Stimulated activated CD8-positive, alpha-beta memory T cell treated with anti-CD3 and anti-CD28 coated beads, Interleukin-4, amount 100 ng/mL, for 1 hour (primary cell): ENCODE results near the gene TBC1D8.

Experiments
- DNase-seq, 2 donors: peaks; one replicate each; pipeline ENCODE4 v3.0.0-alpha.2; 2020; ENCODE audit warnings: low read depth in 2 of 2, low spot score in 1 of 2

Gene TBC1D8

DNA sequence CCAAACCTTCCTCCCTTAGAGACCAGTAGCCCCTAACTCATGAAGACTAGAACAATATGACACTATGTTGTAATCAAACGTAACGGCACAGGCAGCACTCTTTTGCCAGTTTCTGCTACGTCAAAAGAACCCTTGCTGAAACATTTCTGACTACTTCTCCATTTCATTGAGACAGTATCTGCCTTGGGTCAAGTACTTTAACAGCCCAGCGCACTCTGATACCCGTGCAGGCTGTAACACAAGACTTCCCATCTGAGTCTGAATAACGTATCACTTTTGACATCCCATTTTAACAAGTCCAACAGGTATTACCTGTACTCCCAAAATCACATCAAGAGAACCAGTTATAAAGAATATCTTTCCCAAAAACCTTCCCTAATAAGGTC is 38.4 kb downstream of the TBC1D8 start:
- DNase-seq = no peak

DNA sequence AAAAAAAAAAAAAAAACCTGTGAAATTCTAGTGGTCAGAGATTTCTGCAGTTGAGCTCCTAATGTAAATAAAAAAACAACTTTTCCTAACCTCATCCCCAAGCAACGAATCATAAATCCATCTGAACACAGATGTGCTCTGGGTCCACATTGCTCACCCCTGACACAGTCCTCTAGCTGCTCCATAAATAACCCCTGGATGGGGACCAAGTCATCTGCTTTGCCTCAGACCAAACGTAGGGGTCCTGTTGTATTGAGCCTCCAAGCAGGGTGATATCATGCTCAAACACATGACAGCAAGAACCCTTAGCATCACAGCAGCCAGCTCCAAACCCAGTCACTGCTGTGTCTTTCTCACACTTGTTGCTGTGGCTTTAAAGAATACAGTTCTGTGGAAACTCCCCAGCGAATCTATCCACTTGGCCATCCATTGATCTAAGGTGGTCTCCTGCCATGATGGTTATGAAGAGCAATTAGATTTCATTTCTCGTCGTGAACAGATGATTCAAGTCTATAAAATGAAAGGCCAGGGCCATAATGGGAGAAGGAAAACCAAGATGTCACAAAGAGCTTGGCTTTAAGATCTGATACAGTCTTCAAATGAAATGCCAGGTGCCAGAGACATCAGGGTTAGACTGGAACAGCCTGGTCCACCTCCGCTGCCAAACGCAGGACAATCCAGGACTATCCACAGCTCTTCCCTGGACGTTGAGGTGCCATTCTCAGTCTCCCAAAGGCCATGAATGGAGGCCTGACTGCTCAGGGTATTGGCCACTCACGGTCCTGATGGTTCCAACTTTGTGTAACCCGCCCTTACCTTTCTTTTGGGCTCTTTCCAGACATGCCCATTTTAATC is 39.0 kb downstream of the TBC1D8 start:
- no peak for DNase-seq

DNA sequence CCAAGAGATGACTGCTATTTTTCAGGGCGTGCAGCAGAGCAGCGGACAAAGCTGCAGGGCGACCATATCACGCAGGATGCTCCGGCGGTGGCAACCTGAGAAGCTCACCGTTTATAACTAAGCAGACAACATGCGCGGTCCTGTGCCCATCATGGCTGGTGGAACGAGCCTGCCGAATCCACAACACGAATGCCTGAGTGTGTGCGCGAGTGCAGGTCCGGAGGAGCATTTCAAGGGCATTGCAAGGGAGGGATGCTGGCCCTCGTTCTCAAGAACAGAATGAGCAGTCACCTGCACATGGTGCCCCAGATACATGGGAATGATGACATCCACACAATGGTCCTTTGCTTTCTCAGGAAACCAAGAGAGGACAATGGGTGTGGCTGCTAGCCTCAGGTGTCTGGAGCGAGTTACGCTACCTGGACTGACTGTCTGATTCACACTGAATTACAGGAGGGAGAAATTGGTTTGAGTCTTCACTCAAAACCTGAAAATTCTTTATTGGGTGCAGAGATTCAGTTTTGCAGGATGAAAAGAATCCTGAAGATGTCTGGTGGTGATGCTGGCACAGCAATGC is 39.8 kb downstream of the TBC1D8 start:
- no peak for DNase-seq

DNA sequence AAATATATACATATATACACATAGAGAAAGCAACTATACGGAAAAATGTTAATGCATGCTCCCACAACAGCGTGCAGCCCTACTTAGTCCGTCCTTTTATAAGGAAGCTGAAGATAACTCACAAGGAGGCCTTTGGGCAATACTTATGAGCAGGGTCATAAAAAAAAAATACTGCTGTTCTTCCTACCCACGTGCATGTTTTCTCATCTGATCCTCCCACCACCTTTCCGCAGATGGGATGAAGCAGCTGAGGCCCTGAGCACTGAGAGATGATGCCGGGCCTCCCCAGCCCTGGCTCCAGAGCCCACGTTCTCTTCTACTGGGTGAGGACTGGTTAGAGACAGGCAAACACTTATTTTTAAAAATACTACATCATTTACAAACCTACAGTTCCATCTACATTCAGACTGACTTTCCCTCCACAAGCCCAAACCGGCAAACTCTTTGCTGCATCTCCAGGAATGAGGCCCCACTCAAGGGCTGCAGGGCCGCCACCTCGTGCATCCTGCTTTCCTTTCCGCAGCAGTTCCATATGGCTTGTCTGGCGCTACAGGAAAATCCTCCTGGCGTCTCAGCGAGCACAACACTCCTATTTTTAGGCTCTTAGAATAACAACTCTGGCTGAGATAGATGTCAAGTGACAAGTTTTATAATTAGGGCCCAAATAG is 41.6 kb downstream of the TBC1D8 start:
- no peak for DNase-seq

DNA sequence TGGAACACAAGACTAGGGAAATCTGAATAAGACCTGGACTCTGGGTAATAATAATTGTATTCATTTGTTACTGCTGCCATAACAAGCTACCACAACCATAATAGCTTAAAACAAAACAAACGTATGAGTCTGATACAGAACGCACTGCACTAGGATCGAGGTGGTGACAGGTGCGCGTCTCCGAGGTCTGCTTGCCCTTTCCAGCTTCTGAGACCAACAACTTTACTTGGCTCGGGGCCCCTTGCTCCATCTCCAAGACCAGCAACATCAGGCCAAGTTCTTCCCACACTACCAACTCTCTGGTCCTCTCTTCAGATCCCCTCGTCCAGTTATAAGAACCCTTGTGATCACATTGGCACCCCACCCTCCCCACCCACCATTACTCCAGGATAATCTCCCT is 42.8 kb downstream of the TBC1D8 start:
- no peak for DNase-seq

DNA sequence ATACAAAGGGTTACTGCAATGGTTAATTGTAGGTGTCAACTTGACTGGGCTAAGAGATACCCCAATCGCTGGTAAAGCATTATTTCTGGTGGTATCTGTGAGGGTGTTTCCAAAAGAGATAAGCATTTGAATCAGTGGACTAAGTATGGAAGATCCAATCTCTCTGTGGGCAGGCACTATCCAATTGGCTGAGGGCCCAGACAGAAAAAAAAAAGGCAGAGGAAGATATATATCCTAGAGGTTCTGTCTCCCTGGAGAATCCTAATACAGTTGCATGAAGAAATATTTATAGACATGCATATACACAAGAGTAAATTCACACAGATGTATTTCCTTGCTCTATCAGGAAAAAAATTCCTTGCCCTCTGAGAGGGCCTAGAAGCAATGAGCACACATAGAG is 43.9 kb downstream of the TBC1D8 start:
- DNase-seq = no peak

DNA sequence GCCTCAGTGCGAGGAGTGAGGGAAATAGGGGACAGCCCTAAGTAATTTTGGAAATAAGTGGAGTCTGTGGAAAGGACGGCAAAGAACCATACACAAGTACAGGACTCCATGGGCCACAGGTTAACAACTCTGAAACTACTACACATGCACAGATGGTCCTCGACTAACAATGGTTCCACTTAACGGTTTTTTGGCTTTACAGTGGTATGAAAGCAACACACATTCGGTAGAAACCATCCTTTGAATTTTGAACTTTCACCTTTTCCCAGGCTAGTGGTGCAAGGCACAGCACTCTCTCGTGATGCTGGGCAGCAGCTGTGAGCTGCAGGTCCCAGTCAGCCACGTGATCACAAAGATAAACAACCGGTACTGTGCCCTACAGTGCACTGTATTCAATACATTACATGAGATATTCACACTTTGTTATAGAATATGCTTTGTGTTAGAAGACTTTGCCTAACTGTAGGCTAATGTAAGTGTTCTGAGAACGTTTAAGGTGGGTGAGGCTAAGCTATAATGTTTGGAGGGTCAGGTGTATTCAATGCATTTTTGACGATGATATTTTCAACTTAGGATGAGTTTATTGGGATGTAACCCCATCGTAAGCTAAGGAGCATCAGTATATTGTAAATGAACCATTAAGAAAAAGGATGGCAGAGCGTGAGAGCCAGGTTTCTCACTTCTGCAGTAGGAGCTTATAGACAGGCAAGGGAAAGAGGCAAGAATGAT is 44.6 kb downstream of the TBC1D8 start:
- DNase-seq = no peak

DNA sequence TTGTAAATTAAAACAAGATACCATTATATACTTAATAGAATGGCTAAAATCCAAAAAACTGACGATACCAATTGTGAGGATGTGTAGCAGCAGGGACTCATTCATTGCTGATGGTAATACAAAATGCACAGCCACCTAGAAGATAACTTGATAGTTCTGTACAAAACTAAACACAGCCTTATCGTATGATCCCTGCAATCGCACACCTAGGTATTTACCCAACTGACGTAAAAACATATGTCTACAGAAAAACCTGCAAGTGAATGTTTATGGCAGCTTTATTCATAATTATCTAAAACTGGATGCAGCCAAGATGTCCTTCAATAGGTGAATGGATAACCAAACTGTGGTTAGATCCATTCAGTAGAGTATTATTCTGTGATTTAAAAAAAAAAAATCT is 45.5 kb downstream of the TBC1D8 start:
- no peak for DNase-seq

DNA sequence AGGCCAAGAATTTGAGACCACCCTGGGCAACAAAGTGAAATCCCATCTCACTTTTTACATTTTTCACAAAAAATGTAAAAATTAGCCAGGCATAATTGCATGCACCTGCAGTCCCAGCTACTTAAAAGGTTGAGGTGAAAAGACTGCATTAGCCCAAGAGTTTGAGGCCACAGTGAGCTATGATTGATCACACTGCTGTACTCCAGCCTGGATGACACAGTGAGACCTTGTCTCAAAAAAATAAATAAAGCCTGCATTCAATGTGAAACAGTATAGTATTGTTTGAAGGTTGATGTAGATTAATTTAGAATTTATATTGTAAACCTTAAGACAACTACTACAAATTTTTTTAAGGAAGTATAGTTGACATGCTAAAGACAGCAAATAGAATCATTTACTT is 53.5 kb downstream of the TBC1D8 start:
- no peak for DNase-seq

DNA sequence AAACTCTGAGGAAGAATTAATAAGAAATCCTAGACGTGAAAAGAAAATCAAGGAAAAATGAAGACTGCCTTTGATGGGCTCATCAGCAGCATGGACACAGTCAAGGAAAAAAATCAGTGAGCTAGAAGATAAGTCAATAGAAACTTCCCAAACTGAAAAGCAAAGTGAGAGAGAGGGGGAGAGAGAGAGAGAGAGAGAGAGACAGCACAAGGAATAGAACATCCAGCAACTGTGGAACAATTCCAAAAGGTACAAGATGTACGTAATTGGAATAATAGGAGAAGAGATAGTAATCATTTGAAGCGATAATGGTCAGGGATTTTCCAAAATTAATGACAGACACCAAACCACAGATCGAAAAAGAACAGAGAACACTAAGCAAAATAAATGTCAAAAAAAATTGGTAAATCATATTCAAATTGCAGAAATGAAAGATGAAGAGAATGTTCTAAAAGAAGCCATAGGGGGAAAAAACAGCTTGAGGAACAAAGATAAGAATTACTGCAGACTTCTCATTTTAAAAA is 54.5 kb downstream of the TBC1D8 start:
- DNase-seq = no peak

DNA sequence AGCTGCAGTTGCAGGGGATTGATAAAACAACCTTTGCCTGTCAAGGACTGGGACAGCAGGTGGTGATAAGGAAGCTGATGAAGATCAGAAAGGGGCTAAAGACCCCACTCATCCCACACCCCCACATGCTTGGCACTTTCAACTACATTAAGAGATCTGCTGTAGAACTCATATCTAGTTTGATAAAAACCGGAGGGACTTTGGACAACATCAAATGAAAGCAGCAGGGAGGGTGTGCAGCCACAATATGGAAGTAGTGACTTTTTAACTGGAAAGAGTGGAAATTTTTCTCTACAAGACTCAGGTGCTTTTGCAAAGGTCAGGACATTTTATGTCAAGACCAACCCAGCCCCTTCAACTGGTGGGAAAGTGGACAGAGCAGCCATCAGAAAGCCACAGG is 56.8 kb downstream of the TBC1D8 start:
- DNase-seq = no peak

DNA sequence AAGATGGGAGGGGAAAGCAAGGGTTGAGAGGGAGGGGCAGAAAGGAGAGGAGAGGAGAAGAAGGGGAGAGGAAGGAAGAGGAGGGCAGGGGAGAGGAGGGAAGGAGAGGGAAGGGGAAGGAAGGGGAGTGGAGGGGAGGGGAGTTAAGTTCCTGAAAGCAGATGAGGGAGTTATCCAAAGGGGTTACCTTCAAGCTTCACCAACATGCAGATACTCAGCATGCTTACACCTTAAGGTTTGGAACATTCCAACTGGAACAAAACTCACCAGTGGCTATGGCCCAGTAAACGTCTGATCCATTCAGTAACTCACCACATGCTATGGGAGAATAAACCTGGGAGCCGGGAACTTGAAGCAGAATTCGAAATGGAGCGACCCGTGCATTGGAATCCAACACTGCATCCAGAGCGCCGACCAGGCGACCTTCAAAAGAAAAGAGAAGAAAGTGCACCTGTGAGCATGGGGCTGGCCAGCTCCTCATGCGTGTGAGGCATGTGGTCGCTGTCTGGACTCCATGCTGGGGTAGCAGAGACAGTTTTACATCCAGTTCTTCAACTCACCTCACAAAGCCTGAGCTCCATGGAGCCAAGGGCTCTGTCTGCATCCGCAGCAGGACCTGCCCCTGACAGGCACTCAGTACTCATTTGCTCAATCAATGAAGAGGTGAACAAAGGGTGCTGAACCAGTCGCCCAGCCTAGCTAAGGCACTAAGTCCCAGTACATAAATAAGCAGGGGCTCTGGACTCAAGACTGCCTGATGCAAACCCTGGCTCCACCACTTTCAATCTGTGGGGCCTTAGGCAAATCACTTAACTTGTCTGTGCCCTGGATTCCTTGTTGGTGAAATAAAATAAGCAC is 61.0 kb downstream of the TBC1D8 start:
- no peak for DNase-seq

DNA sequence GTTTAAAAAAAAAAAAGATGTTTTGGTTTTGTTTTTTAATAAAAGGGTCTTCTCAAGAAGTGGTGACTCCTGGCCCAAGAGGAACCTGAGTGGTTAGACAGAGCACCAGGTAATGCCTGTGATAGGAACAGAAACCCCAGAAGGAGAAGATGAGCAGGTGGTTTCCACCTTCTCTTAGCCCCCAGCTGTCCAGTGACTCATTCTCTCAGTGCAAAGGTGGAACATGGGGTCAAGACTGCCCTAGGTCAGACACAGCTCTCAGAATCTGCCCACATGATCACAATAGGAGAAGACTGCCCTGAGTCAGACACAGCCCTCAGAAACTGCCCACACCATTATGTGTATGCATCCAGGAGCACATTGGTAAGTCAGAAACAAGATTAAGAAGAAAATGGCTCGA is 61.8 kb downstream of the TBC1D8 start:
- no peak for DNase-seq

DNA sequence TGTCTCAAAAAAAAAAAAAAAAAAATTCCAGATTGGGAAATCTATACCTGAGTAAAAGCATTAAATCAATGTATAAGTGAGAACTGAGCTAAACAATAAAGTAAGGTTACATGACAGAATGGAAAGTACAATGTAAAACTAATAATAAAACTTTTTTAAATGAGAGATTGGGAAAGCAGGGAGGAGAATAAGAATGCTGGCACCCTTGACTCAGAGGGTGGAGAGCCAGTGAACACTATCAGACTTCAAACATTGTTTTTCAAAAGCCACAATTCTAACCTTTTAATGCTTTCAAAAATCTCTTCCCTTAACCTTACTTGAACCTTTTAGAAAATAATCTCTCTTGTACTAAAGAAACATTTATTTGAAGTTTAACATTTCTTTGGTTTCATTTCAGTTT is 63.5 kb downstream of the TBC1D8 start:
- no peak for DNase-seq

DNA sequence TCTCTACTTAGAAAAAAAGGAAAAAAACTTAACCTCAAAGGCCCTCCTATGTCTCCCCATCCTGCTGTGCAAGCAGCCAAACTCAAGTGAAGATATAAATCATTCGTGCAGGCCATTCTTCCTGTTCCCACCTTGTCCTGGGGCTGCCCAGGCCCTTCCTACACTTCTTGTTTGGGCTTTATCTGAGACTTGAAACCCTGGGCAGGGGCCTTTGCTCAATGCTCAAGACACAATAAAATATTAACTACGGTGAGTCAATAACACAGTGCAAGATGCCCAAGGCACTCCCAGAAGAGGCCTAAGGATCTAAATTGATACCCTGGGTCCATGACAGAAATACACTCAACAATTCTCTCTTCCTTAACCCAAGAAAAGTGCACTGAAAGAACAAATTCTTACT is 67.6 kb downstream of the TBC1D8 start:
- DNase-seq = no peak

DNA sequence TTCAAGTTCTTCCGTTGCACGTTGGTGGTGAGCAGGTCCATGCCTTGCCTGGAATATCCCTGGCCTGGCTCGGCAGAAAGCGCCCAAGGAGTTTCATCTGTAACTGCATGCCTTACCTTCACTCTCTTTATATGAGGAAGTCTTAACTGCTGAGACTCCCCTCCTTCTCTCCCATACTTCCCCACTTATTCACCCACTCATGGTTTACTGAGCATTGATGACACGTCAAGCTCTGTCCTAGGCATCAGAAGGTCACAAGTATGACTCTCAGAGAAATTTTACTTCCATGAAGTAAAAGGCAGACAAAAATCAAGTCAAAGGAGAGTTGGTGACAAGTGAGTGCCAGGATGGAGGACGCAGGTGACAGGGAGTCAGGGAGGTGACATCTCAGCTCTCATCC is 68.2 kb downstream of the TBC1D8 start:
- DNase-seq = no peak

DNA sequence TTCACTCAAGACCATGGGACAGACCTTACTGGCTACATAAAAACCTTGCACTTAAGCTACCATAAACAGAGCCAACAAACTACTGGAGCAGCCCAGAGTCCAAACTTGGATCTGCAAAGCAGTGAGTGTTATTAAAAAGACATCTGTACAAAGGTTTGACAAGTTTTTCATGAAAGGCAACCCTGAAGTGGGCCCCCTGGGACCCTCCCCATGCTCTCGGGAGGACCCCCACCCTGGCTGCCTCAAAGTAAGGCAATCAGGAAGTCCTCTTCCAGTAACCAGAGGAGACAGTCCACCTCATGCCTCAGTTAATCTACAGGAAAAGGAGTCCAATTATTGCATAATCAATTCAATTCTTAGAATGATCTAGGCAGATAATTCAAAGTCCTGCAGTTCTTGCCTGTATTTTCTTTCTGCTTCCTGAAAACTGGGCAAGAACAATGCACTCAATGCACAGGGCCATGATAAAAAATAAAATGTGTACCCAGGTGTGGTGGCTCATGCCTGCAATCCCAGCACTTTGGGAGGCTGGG is 69.7 kb downstream of the TBC1D8 start:
- DNase-seq = no peak

DNA sequence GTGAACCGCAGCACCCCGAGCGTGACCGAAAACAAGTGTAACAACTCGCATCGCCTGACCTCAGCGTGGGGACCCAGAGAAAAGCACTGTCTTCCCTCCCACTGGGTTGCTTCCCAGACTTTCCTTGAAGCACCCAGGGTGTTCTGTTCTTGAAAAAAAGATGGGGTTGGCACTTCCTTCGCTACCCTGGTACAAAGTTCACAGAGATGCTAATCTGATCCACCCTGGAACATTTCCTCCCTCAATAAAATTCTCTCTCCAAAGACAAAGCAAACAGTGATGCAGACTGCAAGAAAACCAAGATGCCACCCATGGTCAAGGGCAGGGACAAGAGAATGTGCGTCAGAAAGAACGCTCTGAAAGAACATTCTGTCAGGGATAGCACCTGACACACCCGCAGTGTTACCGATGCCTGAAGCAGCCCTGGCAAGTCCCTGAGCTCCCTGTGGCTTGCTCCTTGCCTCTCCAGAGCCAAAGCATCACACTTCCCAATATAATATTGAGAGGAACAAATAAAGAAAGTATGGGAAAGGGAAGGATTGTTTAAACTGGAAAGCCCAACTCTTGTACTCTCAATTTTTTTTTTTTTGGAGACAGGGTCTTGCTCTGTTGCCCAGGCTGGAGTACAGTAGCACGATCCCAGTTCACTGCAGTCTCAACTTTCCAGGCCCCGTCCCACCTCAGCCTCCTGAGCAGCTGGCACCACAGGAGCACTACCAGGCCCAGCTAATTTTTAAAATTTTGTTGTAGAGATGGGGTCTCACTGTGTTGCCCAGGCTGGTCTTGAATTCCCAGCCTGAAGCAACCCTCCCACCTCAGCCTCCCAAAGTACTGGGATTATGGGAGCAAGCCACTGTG is 70.7 kb downstream of the TBC1D8 start:
- no peak for DNase-seq

DNA sequence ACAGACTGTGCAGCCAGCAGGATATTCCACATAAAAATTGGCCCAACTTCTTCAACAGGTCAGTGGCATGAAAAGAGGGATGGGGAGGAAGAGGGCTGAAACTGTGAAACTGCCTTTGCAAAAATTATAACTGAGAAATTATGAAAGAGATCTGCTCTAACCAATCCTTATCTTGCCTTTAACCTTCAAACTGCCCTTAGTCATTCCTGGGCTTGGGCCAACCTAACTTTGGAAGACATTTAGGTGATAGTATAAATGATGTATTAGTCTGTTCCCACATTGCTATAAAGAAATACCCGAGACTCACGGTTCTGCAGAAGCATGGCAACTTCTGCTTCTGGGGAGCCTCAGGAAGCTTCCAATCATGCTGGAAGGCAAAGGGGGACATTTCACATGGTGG is 74.6 kb downstream of the TBC1D8 start:
- no peak for DNase-seq
